ENCODE results near the gene RANBP9.

The RANBP9 gene

DNA sequence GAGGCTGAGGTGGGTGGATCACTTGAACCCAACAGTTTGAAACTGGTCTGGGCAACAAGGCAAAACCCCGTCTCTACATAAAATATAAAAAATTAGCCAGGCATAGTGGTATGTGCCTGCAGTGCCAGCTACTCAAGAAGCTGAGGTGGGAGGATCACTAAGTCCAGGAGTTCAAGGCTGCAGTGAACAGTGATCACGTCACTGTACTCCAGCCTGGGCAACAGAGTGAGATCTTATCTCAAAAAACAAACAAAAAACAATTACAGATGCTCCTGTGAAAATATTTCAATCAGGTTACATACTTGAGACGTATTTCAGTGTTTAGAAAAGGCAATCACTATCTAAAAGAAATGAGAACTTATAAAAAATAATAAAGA is 33.8 kb downstream of the RANBP9 start:
- no peak for DNase-seq

DNA sequence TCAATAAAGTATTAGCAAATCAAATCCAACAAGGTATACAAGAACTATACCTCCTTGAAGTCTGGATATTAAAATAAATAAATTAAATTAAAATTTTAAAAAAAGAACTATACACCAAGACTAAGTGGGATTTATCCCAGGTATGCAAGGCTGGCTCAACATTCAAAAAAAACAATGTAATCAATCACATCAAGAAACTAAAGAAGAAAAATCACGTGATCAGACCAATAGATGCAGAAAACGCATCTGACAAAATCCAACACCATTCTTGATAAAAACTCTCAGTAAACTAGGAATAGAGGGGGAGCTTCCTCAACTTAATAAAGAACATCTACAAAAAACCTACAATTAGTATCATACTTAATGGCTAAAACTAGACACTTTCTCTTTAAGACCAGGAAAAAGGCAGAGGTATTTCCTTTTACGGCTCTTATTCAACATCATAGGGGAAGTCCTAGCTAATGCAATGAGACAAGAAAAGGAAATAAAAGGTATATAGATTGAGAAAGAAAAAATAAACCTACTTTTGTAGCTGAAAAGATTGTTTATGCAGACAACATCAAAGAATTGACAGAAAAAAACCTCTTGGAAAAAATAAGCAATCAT is 35.0 kb downstream of the RANBP9 start:
- DNase-seq = no peak

DNA sequence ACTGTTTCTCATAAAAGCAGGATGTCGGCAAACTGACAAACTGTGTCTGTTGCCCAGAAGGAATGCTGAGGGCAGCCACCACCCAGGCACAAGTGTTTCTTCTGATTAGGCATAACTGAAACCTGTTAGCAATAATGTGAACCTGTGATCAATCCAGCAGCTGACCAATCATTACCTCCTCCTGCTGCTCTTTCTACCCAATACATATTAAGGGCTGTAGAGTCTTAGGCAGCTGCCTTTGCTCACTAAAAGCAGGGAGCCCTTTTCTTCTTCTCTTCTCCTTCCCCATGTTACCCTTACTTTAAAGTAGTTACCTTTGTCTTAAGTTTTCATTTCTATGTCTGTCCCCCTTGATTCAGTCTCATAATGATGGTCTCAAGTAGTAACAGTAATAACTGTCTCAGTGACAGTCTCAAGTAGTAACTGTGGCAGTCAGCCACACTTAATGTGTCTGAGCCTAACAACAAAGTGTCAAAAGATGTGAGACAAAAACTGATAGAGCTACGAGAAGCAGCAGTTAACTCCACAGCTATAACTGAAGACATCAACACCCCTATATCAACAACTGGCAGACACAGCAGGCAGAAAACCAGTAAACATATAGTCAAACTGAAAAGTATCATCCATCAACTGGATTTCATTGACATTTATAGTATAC is 37.0 kb downstream of the RANBP9 start:
- DNase-seq = no peak

DNA sequence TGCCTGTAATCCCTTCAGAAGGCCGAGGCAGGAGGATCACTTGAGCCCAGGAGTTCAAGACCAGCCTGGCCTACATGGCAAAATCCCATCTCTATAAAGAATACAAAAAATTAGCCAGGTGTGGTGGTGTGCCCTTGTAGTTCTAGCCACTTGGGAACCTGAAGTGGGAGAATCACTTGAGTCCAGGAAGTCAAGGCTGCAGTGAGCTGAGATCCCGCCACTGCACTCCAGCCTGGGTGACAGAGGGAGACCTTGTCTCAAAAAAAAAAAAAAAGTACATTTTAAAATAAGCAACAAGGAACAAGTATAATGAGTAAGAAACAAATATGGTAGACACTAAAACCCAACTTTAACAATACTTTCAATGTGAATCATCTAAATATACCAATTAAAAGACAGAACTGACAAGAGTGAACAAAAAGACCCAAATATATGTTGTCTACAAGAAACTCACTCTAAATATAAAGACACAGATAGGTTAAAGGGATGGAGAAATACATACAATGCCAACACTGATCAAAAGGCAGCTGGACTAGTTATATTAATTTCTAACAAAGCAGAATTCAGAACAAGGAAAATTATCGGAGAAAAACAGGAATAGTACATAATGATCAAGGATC is 37.7 kb downstream of the RANBP9 start:
- no peak for DNase-seq

DNA sequence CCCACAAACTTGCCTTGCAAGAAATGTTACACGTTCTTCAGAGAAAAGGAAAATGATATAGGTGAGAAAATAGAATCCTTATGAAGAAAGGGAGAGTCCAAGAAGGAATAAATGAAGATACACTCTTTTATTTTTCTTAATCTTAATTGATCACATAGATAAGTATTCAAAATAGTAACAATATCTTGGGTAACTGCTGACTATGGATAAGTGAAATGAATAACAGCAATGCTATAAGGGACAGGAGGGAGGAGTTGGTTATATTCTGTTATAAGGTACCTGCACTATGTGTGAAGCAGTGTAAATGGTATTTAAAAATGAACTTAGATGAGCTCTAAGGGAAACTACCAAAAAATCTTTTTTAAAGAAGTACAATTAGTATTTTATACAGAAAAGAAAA is 38.3 kb downstream of the RANBP9 start:
- no peak for DNase-seq

DNA sequence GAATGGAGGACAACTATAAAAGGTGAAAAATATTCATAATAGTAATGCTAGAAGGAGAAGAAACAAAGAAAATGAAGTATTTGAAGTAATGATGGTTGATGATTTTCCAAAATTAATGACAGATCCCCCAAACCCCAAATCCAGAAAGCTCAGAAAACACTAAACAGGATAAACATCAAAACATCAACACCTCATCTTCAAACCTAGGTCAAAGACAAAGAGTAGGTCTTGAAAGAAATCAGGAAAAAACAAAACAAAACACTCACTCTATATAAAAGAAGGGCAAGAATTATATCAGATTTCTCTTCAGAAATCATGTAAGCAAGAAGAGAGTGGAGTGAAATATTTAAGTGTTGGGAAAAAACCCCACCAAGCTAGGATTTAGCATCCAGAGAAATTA is 38.7 kb downstream of the RANBP9 start:
- no peak for DNase-seq

DNA sequence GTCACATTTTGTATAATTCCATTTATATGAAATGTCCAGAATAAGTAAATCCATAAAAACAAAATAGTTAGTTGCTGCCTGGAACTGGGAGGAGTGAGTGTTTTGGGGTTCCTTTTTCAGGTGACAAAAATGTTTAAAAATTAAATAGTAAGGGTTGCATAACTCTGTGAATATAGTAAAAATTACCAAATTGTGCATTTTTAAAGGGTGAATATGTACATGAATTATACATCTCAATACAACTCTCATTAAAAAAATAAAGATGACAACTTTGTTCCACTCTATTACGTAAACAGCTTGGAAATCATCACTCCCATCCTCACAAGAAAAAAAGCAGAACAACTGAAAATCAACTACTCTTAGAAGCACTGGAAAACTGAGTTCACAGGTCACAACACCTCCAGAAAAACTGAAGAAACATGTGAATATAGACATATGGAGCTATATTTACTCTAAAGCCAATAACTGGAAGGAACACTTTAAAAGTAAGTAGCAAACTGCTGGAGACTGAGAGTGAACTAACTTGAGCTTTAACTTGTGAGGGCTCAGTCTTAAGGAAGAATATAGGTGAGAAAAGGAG is 40.0 kb downstream of the RANBP9 start:
- peak in 2 of 4 experiments; percentile 41 to 61 for DNase-seq

DNA sequence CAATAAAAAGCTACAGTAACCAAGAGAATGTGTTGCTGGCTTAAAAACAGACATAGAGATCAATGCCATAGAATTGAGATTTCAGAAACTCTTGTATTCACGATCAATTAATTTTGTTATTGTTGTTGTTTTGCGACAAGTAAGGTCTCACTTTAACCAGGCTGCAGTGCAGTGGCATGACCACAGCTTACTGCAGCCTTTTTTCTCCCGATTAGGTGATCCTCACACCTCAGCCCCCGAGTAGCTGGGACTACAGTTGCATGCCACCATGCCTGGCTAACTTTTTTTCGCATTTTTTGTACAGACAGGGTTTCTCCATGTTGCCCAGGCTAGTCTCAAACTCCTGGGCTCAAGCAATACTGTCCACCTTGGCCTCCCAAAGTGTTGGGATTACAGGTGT is 42.2 kb downstream of the RANBP9 start:
- DNase-seq = no peak

DNA sequence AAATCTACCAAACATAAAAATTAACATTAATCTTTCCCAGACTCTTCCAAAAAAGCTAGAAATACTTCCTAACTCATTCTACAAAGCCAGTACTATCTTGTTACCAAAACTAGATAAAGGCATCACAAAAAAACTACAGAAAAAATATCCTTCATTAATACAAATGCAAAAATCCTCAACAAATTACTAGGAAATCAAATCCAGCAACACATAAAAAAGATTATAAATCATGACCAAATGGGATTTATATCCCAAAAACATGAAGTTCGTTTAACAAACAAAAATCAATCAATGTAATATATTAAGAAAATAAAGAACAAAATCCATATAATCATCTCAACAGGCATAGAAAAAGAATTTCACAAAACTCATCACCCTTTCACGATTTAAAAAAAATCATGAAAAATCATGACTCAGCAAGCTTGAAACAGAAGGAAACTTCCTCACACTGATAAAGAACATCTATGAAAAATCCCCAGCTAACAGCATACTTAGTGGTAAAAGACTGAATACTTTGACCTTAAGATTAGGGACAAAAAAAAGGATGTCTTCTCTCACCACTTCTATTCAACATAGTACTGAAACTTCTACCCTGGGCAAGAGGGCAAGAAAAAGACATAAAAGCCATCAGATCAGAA is 43.2 kb downstream of the RANBP9 start:
- DNase-seq = peak in 2 of 4 experiments; percentile 51 to 63

DNA sequence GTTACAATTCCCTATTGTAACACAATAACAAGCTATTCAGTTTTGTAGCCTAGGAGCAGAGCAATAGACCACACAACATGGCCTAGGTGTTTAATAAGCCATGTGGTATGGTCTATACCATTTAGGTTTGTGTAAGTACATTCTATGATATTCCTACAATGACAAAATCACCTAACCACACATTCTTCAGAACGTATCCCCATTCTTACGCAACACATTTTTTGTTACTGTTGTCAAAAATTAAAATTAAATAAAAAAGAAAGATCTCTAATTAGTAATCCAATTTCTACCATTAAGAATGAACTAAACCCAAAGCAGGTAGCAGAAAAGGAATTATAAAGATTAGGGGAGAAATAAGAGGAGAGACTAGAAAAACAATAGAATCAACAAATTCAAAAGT is 44.0 kb downstream of the RANBP9 start:
- DNase-seq = no peak

DNA sequence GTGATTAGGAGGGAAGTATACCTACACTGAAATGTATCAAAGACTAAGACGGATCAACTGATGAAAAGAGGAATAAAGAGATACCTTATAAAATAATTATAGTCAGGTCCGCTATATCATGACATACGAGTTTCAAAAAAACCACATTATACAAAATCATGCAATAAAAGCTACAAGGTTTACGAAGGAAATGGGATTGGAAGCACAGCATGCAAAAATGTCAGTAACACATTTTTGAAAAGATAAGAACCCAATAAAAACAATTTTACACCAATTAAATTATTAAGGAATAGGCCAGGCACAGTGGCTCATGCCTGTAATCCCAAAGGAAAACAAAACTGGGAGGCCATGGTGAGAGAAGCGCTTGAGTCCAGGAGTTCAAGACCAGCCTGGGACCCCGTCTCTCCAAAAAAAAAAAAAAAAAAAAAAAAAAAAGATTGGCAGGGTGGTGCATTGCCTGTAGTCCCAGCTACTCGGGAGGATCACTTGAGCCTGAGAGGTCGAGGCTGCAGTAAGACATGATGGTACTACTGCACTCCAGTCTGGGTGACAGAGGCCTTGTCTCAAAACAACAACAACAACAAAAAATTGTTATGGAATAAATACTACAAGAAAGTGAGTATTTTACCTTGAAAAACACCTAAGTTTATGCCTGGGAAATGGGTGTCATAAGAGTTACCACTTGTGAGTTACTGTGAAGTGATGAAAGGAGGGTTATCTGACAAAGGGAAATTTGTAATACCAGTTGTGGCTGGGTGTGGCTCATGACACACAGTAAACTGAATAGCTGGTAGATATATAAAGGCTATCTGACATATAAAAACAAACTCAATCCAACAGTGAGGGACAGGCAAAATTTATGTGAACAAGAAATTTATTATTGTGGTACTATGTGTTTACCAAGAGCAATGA is 45.2 kb downstream of the RANBP9 start:
- no peak for DNase-seq

DNA sequence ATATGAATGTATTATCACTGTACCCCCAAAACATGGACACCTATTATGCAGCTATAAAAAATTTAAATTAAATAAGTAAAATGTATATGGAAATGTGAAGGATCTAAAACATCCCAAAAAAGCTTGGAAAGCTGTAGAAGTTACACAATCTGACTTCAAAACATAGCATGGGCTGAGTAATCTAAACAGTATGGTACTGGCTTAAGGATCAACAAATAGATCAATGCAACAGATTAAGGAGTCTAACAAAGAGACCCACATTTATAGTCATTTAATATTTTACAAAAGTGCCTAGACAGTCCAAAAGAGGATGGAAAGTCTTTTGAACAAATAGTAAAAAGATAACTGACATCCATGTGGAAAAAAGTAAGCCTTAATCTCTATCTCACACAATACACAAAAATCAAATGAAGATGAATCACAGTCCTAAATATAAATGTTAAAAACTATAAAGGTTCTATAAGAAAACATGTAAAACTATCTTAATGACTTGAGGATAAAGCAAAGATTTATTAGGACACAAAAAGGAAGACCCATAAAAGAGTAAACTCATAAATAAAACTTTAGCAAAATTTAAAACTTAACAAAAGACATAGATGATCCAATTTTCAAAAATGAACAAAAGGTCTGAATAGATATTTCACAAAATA is 46.8 kb downstream of the RANBP9 start:
- DNase-seq = no peak

DNA sequence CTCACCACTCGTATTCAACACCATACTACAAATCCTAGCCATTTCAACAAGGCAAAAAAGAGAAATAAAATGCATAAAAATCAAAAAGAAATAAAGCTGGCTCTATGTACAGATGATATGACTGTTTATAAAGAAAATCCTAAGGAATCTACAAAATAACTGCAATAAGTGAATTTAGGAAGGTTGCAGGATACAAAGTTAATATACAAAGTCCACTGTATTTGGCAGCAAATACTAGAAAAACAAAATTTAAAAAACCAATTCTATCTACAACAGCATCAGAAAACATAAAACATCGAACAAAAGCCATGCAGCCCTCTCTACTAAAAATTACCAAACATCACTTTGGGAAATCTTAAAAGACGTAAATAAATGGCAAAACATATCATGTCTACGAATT is 47.6 kb downstream of the RANBP9 start:
- no peak for DNase-seq

DNA sequence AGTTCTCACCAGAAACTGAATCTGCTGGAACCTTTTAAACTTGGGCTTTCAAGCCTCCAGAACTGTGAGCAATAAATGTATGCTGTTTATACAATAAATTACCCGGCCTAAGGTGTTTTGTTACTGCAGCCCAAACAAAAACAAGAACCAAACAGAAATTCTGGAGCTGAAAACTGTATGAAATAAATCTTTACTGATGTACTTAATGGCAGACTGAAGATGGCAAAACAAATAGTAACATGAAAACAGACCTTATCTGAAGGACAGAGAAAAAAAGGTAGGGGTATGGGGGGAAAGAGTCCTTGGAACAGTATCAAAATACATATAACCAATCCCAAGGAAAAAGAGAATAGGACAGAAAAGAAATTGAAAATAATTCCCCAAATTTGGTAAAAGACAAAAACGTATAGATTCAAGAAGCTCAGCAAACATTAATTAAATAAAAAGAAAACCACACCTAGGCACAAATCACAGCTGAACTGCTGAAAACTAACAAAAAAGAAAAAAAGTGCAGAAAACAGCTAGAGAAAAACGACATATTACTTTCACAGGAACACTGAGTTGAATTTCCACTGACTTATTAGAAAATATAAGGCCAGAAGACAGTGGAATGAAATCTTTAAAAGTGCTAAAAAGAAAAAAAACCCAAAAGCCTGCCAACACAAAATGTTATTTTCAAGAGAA is 48.8 kb downstream of the RANBP9 start:
- DNase-seq = no peak

DNA sequence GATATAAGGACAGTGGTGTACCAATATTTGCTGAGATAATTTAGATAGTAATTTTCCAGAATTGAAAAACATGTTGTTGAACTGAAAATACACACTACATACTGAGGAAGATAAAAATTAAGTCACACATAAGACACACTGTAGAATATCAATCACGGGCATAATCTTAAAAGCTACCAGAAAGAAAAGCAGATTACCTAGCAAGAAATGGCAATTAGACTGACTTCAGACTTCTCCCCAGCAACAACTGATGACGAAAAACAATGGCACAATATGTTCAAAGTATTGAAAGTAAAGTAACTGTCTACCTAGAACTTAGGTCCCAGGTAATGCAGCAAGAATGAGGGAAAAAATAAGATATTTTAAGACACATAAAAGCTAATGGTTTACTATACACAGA is 50.0 kb downstream of the RANBP9 start:
- no peak for DNase-seq

DNA sequence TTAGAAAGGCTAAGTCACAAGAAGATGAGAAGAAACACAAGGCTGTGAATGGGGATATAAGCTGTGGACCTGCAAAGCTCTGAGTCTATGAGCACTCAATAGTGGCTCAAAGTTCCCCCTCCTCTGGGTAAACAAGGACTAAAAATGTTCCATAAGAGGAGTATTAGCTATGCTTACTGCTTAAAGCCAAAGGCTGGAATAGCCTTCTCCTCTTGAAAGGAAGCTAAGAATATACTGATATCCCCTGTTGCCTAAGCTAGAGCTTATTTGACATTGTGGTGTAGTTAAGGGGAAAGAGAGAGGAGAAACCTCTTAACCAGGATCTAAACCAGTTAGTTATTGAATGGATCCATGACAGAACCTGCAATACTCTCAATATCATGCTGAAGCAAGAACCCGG is 50.7 kb downstream of the RANBP9 start:
- DNase-seq = no peak

DNA sequence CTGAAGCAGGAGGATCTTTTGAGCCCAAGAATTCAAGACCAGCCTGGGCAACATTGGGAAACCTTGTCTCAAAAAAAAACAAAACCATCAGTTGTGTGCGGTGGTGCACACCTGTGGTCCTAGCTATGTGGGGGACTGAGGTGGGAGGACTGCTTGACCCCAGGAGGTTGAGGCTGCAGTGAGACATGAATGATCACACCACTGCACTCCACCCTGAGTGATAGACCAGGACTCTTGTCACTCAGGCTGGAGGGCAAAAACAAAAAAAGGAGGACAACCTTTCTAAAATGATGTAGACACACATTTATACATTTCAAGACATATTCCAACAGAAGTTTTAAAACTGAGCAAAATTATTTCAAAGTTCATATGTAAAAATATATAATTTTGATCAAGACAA is 51.4 kb downstream of the RANBP9 start:
- no peak for DNase-seq

DNA sequence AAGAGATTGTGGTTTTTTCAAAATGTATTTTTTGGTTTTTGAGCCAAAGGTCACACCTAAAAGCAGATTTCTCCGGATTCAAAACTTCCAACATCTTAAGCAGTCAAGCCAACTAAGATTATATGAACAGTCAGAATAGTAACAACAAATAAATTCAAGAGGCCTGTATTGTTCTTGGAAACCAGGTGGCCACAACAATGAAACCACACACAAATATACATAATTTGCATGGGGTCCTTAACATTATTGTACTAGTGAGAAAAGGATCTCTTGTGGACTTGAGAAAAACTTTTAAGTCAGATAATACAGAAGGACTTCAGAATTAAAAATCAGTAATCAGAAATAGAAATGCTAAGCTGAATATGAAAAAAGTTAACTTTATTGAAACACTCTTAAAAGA is 55.9 kb downstream of the RANBP9 start:
- no peak for DNase-seq

DNA sequence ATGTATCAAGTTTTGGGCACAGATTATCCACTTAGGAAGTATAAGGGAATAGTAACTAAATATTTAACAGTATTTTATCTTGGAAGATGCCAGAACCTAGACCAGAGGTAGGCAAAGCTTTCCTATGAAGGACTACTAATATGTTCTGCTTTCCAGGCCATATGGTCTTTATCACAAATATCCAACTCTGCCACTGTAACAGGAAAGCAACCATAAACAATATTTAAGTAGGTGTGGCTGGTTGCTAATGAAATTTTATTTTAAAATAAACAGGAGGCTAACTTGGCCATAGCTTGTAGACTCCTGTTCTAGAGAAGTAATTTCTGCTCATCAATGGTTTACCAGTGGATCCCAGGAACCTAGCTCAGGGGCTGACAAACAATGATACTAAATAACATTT is 57.1 kb downstream of the RANBP9 start:
- no peak for DNase-seq

DNA sequence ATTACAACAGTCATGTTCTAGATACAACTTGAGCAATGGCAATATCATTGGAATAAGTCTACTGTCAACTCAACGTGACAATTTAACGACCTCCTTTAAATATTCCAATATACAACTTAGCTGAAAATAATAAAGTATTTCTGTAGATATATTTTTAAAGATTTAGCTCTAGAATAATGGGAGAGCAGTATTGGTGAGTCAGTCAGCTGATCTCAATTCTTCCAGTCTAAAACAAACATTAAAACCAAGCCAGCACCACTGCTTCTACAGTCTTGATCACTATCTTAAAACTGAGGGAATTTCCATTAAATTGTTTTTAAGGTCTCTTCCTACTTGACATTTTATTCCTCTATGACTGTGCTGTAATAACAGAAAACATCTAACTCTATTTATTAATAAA is 58.3 kb downstream of the RANBP9 start:
- no peak for DNase-seq

DNA sequence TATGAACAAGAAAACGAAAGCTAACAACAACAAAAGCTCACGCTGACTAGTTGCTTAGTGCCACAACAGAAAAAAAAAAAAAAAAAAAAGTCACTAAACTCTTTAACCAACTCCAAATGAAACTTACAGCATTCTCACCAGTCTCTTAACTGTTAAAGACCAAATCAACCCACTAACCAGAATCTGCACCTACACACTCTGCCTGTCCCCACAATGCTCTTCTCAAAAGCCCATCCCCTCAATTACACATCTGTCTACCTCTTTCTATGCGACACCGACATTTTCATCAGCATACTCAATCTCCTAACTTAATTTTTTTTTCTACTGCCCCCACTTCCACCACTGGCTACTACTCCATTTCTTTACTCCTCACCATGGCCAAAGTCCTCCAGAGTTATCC is 62.2 kb downstream of the RANBP9 start:
- DNase-seq = no peak
